Trophoblast cell (in vitro differentiated cells and primary cell): ENCODE results near the gene DNAAF3.

Experiments
- DNase-seq, 2 donors: peaks; one replicate each; pipeline ENCODE4 v3.0.0-alpha.2; 2016
- H2AFZ ChIP-seq: 2 replicates; pipeline ENCODE4 v1.6.1; 2013; ENCODE audit warnings: low read length, moderate library complexity, mild to moderate bottlenecking; ENCODE audit not compliant: insufficient read depth, poor library complexity
- H2AK5ac ChIP-seq: 2 replicates; pipeline ENCODE4 v1.6.1; 2013; ENCODE audit warnings: mild to moderate bottlenecking, low read length
- H2BK120ac ChIP-seq: 2 replicates; pipeline ENCODE4 v1.6.1; 2013; ENCODE audit warnings: low read length, mild to moderate bottlenecking, moderate library complexity; ENCODE audit not compliant: insufficient read depth, poor library complexity
- H2BK12ac ChIP-seq: 2 replicates; pipeline ENCODE4 v1.6.1; 2013; ENCODE audit warnings: mild to moderate bottlenecking, low read length, moderate library complexity
- H2BK5ac ChIP-seq: 2 replicates; pipeline ENCODE4 v1.6.1; 2013; ENCODE audit warnings: low read length, low read depth, moderate library complexity, mild to moderate bottlenecking; ENCODE audit not compliant: poor library complexity
- H3K14ac ChIP-seq: 2 replicates; pipeline ENCODE4 v1.6.1; 2013; ENCODE audit warnings: mild to moderate bottlenecking, low read length
- H3K18ac ChIP-seq: 2 replicates; pipeline ENCODE4 v1.6.1; 2013; ENCODE audit warnings: mild to moderate bottlenecking, low read length
- H3K23ac ChIP-seq: 2 replicates; pipeline ENCODE4 v1.6.1; 2013; ENCODE audit warnings: low read length
- H3K27ac ChIP-seq: 2 replicates; pipeline ENCODE4 v1.5.1; 2013; ENCODE audit warnings: low read depth, mild to moderate bottlenecking, inconsistent platforms, low read length, moderate library complexity
- H3K27me3 ChIP-seq: 2 replicates; pipeline ENCODE4 v1.6.1; 2013; ENCODE audit warnings: inconsistent platforms, mild to moderate bottlenecking, low read length, moderate library complexity; ENCODE audit not compliant: insufficient read depth
- H3K36me3 ChIP-seq, 2 experiments: 1 replicate in 1 of 2; 2 replicates in 1 of 2; pipeline ENCODE4 v1.6.1; 2013; ENCODE audit warnings: low read length in 2 of 2, mild to moderate bottlenecking in 2 of 2, moderate library complexity in 1 of 2; ENCODE audit not compliant: insufficient read depth in 2 of 2, control insufficient read depth in 1 of 2
- H3K4ac ChIP-seq: 2 replicates; pipeline ENCODE4 v1.6.1; 2013; ENCODE audit warnings: low read depth, mild to moderate bottlenecking, low read length, moderate library complexity
- H3K4me1 ChIP-seq, 2 experiments: 1 replicate in 1 of 2; 2 replicates in 1 of 2; pipeline ENCODE4 v1.6.1; 2013; ENCODE audit warnings: low read length in 2 of 2, mild to moderate bottlenecking in 2 of 2, moderate library complexity in 1 of 2; ENCODE audit not compliant: insufficient read depth in 2 of 2, control insufficient read depth in 1 of 2
- H3K4me2 ChIP-seq: 2 replicates; pipeline ENCODE4 v1.6.1; 2013; ENCODE audit warnings: inconsistent platforms, mild to moderate bottlenecking, low read length, moderate library complexity
- H3K4me3 ChIP-seq: 2 replicates; pipeline ENCODE4 v1.5.1; 2013; ENCODE audit warnings: mild to moderate bottlenecking, low read depth, low read length, inconsistent platforms
- H3K79me1 ChIP-seq: one replicate; pipeline ENCODE4 v1.6.1; 2013; ENCODE audit warnings: low read length
- H3K79me2 ChIP-seq: 2 replicates; pipeline ENCODE4 v1.6.1; 2013; ENCODE audit warnings: low read length, mild to moderate bottlenecking; ENCODE audit not compliant: control insufficient read depth, insufficient read depth, poor library complexity
- H3K9ac ChIP-seq: 2 replicates; pipeline ENCODE4 v1.6.1; 2013; ENCODE audit warnings: mild to moderate bottlenecking, low read length
- H3K9me3 ChIP-seq: 2 replicates; pipeline ENCODE4 v1.6.1; 2013; ENCODE audit warnings: low read depth, mild to moderate bottlenecking, control low read depth, inconsistent platforms, low read length; ENCODE audit not compliant: insufficient read depth
- H4K12ac ChIP-seq: 2 replicates; pipeline ENCODE4 v1.6.1; 2013; ENCODE audit warnings: low read depth, mild to moderate bottlenecking, low read length, moderate library complexity
- H4K8ac ChIP-seq: 2 replicates; pipeline ENCODE4 v1.6.1; 2013; ENCODE audit warnings: low read depth, mild to moderate bottlenecking, low read length, moderate library complexity
- H4K91ac ChIP-seq: one replicate; pipeline ENCODE4 v1.6.1; 2013; ENCODE audit warnings: low read depth, mild to moderate bottlenecking, low read length, moderate library complexity
- WGBS: extraction: QIAGEN DNeasy Blood & Tissue Kit; methylation state at CpG from one replicate; pipeline ENCODE4 v1.1.7; 2013; ENCODE audit warnings: missing lambda C conversion rate; ENCODE audit not compliant: insufficient read length, insufficient coverage; ENCODE audit errors: extremely low coverage; 5-methylcytosine and 5-hydroxymethylcytosine counted together

DNAAF3 gene

DNA sequence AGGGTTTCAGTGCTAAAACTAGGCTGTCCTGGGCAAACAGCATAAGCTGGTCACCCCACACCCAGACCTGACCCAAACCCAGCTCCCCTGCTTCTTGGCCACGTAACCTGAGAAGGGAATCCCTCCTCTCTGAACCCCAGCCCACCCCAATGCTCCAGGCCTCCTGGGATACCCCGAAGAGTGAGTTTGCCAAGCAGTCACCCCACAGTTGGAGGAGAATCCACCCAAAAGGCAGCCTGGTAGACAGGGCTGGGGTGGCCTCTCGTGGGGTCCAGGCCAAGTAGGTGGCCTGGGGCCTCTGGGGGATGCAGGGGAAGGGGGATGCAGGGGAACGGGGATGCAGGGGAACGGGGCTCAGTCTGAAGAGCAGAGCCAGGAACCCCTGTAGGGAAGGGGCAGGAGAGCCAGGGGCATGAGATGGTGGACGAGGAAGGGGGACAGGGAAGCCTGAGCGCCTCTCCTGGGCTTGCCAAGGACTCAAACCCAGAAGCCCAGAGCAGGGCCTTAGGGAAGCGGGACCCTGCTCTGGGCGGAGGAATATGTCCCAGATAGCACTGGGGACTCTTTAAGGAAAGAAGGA, 51.8 kb downstream of the DNAAF3 start:
- Histone ChIP-seq H3K4me2 (peak overlapping the region; percentile 8), H3K79me2 (peaks cover 23% of the 10 kb centered on the region), H2BK12ac (no peak overlapping the region), H3K79me1 (peaks cover 13% of the 10 kb centered on the region), H3K4ac (peak overlapping the region; percentile 57), H3K36me3 (peaks cover 20 to 25% of the 10 kb centered on the region in 2 experiments), H3K27me3 (no peaks in the 10 kb centered on the region), H3K27ac (no peak overlapping the region), H3K9me3 (no peaks in the 10 kb centered on the region), H3K9ac (no peak overlapping the region), H2BK5ac (no peak overlapping the region), H4K12ac (no peak overlapping the region), H3K14ac (no peak overlapping the region), H3K23ac (no peak overlapping the region), H3K4me1 (peaks cover 26 to 31% of the 10 kb centered on the region in 2 experiments), H4K91ac (no peak overlapping the region), H2BK120ac (no peak overlapping the region), H4K8ac (no peak overlapping the region), H2AFZ (no peak overlapping the region), H3K4me3 (no peak overlapping the region), H3K18ac (no peak overlapping the region), H2AK5ac (no peak overlapping the region)
- WGBS: no CpG with 5 or more reads among the region's 9 CpGs
- DNase-seq: no peak

- Histone ChIP-seq H3K23ac (no peak overlapping the region), H2AK5ac (no peak overlapping the region), H3K79me2 (peaks cover 21% of the 10 kb centered on the region), H3K9me3 (peaks cover 2% of the 10 kb centered on the region), H3K27ac (no peak overlapping the region), H2BK120ac (no peak overlapping the region), H3K18ac (no peak overlapping the region), H4K8ac (no peak overlapping the region), H2BK12ac (no peak overlapping the region), H3K4me2 (no peak overlapping the region), H4K91ac (no peak overlapping the region), H3K27me3 (no peaks in the 10 kb centered on the region), H4K12ac (no peak overlapping the region), H3K14ac (no peak overlapping the region), H3K79me1 (peaks cover 11% of the 10 kb centered on the region), H3K36me3 (peaks cover 30 to 32% of the 10 kb centered on the region in 2 experiments), H3K9ac (no peak overlapping the region), H2BK5ac (no peak overlapping the region), H2AFZ (no peak overlapping the region), H3K4ac (peak overlapping the region; percentile 25), H3K4me3 (no peak overlapping the region), H3K4me1 (peaks cover 22 to 29% of the 10 kb centered on the region in 2 experiments)
- no CpG with 5 or more reads among the region's 12 CpGs for WGBS
- peak; percentile 61 to 75 for DNase-seq
Observed at GRCh38 chr19:55113570-55114039, 52.8 kb downstream of the DNAAF3 start.

DNA sequence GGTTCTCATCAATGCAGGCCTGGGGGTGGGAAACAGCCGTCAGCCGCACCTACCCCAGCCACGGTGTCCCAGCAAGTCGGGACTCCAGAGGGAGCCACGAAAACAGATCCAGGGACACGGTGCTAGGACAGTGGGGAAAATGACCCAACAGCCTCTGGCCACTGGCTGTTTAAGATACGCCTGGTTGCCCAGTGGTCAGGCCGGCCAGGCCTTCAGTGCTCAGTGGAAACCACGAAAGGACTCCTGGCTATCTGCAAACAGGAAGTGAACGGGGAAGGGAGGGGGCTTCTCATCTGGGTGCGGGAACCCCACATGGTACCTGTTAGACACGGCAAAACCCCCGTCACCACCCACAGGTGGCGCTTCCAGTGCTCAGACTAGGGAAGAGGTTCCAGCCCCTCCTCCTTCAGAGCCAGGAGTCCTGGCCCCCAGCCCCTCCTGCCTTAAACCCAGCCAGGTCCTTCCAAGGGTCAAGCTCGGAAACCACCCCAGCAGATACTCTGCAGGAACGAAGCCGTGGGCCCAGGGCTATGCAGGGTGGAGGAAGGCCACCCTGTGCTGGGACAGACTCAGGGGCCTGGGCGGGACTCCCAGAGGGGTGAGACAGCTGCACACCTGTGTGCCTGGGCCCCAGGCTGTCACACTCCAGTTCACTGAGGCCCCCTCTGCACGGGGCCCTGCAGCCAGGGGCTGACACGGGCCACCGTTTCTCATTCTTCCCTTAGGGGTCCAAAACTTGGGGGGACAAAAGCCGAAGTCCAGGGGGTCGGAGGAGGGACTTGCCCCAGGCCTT, 53.4 kb downstream of the DNAAF3 start:
- Histone ChIP-seq H3K23ac (no peak overlapping the region), H3K27me3 (no peaks in the 10 kb centered on the region), H3K79me1 (peaks cover 8% of the 10 kb centered on the region), H2BK5ac (no peak overlapping the region), H3K79me2 (peaks cover 20% of the 10 kb centered on the region), H2AFZ (no peak overlapping the region), H2AK5ac (no peak overlapping the region), H3K4me1 (peaks cover 19 to 26% of the 10 kb centered on the region in 2 experiments), H3K9ac (no peak overlapping the region), H3K4me3 (no peak overlapping the region), H3K9me3 (peaks cover 2% of the 10 kb centered on the region), H2BK12ac (no peak overlapping the region), H3K18ac (no peak overlapping the region), H3K4me2 (no peak overlapping the region), H4K8ac (no peak overlapping the region), H3K4ac (peak overlapping the region; percentile 25), H2BK120ac (no peak overlapping the region), H4K91ac (no peak overlapping the region), H3K27ac (no peak overlapping the region), H3K36me3 (peaks cover 30 to 32% of the 10 kb centered on the region in 2 experiments), H3K14ac (no peak overlapping the region), H4K12ac (no peak overlapping the region)
- no peak for DNase-seq
- WGBS: no CpG with 5 or more reads among the region's 23 CpGs

DNA sequence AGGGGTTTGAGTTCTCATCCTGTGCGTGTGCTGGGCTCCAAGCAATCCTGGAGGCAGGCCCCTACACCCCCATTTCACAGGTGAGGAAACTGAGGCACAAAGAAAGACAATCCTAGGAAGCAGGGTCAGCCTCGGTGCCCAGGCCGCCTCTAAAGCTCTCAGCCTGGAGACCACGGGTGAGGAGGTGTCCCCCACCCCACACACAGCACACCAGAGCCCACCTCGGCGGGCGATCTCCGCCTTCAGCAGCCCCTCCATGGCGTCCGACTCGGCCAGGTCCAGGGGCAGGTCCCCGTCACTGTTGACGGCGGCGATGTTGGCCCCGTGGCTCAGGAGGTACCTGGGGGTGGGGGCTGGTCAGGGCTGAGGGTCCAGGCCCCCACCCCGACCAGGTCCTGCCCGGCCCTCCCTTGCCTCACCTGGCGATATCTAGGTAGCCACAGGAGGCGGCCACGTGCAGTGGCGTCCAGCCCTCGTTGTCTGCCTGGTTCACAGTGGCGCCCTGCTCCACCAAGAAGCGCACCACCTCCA, 54.1 kb downstream of the DNAAF3 start:
- peaks cover 19 to 26% of the 10 kb centered on the region in 2 experiments for H3K4me1 ChIP-seq
- H2BK12ac ChIP-seq: no peak overlapping the region
- H3K4ac ChIP-seq: peak overlapping the region; percentile 8
- H3K27ac ChIP-seq: no peak overlapping the region
- H3K4me3 ChIP-seq: no peak overlapping the region
- no peak overlapping the region for H4K91ac ChIP-seq
- no peak overlapping the region for H2BK120ac ChIP-seq
- H4K12ac ChIP-seq: no peak overlapping the region
- H4K8ac ChIP-seq: no peak overlapping the region
- H3K79me2 ChIP-seq: peaks cover 19% of the 10 kb centered on the region
- H3K36me3 ChIP-seq: peaks cover 30 to 32% of the 10 kb centered on the region in 2 experiments
- no peak for DNase-seq
- no peak overlapping the region for H3K18ac ChIP-seq
- no peak overlapping the region for H2BK5ac ChIP-seq
- no CpG with 5 or more reads among the region's 25 CpGs for WGBS
- no peaks in the 10 kb centered on the region for H3K27me3 ChIP-seq
- H2AK5ac ChIP-seq: no peak overlapping the region
- H3K14ac ChIP-seq: no peak overlapping the region
- no peak overlapping the region for H3K9ac ChIP-seq
- H3K9me3 ChIP-seq: peaks cover 2% of the 10 kb centered on the region
- H3K4me2 ChIP-seq: no peak overlapping the region
- peaks cover 5% of the 10 kb centered on the region for H3K79me1 ChIP-seq
- H3K23ac ChIP-seq: no peak overlapping the region
- no peak overlapping the region for H2AFZ ChIP-seq
